ENCODE results near the gene ATP2C2. TPM values are rescaled to one million over a fixed set of nuclear protein-coding genes. Genes with fewer than 3 reads are reported as not detected.
"Not testable (repeated sequence)": the region's sequence is repeated elsewhere in the genome, so short reads cannot be mapped to it uniquely, and the experiment has no call there.

Gene ATP2C2
- total RNA-seq, 4 donors from 2014 or later, result 0.86 TPM; not detected in 3

- no peak overlapping the region for H3K27ac ChIP-seq (replicated peaks in 1 of 4)
- no peak overlapping the region for H3K4me3 ChIP-seq
- H3K27me3 ChIP-seq, result peaks cover 0 to 59% (median 0%) of the 10 kb centered on the region in 4 donors
- DNase-seq (ENCODE audit: extremely low spot score), result no peak
- H3K9me3 ChIP-seq, result no peaks in the 10 kb centered on the region
- intact Hi-C loops (cut with DNase I), result no loop called here
- H3K4me1 ChIP-seq, result no peaks in the 10 kb centered on the region
- WGBS, result 82% methylated on average over 7 of the region's 11 CpGs
- TF ChIP-seq CTCF (IDR thresholded peaks at IDR 0.05) (no peak), EP300 (IDR thresholded peaks at IDR 0.05) (no peak), POLR2AphosphoS5 (IDR thresholded peaks at IDR 0.05) (no peak), POLR2A (IDR thresholded peaks at IDR 0.05; ENCODE audit: low read depth) (no peak)
- no peaks in the 10 kb centered on the region for H3K36me3 ChIP-seq
Observed at GRCh38 chr16:84450176-84450865, 82.0 kb downstream of the ATP2C2 start.

GRCh38 chr16:84451010-84451676 lies 82.8 kb downstream of the ATP2C2 start:
- H3K9me3 ChIP-seq; H3K4me3 ChIP-seq; DNase-seq (ENCODE audit: extremely low spot score); H3K4me1 ChIP-seq; H3K27ac ChIP-seq (replicated peaks in 1 of 4); H3K36me3 ChIP-seq; intact Hi-C loops (cut with DNase I): not testable (repeated sequence)
- H3K27me3 ChIP-seq, result peaks cover 0 to 59% (median 0%) of the 10 kb centered on the region in 4 donors
- WGBS, result 93% methylated on average over 9 of the region's 9 CpGs

- intact Hi-C loops (cut with DNase I), result no loop called here
- WGBS, result 83% methylated on average over 17 of the region's 17 CpGs
- no peaks in the 10 kb centered on the region for H3K4me1 ChIP-seq
- no peak for DNase-seq (ENCODE audit: extremely low spot score)
- no peak for TF ChIP-seq POLR2A (IDR thresholded peaks at IDR 0.05; ENCODE audit: low read depth)
- TF ChIP-seq EP300 (IDR thresholded peaks at IDR 0.05), result no peak
- TF ChIP-seq POLR2AphosphoS5 (IDR thresholded peaks at IDR 0.05), result no peak
- TF ChIP-seq CTCF (IDR thresholded peaks at IDR 0.05), result no peak
- H3K4me3 ChIP-seq, result no peak overlapping the region
- H3K27me3 ChIP-seq, result peaks cover 0 to 57% (median 0%) of the 10 kb centered on the region in 4 donors
- no peaks in the 10 kb centered on the region for H3K9me3 ChIP-seq
- H3K27ac ChIP-seq (replicated peaks in 1 of 4), result no peak overlapping the region
- H3K36me3 ChIP-seq, result no peaks in the 10 kb centered on the region
Observed at GRCh38 chr16:84451781-84452180, 83.4 kb downstream of the ATP2C2 start.

GRCh38 chr16:84453061-84453752 lies 84.9 kb downstream of the ATP2C2 start:
- Histone ChIP-seq H3K4me1 (no peaks in the 10 kb centered on the region), H3K36me3 (no peaks in the 10 kb centered on the region), H3K4me3 (no peak overlapping the region), H3K9me3 (no peaks in the 10 kb centered on the region), H3K27ac (replicated peaks in 1 of 4) (no peak overlapping the region), H3K27me3 (peaks cover 0 to 48% (median 0%) of the 10 kb centered on the region in 4 donors)
- intact Hi-C loops (cut with DNase I), result no loop called here
- TF ChIP-seq CTCF (IDR thresholded peaks at IDR 0.05) (no peak), POLR2A (IDR thresholded peaks at IDR 0.05; ENCODE audit: low read depth) (no peak), EP300 (IDR thresholded peaks at IDR 0.05) (no peak)
- DNase-seq (ENCODE audit: extremely low spot score), result no peak
- 65% methylated on average over 31 of the region's 34 CpGs for WGBS

- Histone ChIP-seq H3K27me3 (peaks cover 0 to 34% (median 0%) of the 10 kb centered on the region in 4 donors), H3K4me3 (no peak overlapping the region), H3K9me3 (no peaks in the 10 kb centered on the region), H3K4me1 (no peaks in the 10 kb centered on the region), H3K36me3 (no peaks in the 10 kb centered on the region), H3K27ac (replicated peaks in 1 of 4) (no peak overlapping the region)
- 95% methylated on average over 10 of the region's 13 CpGs for WGBS
- DNase-seq (ENCODE audit: extremely low spot score), result no peak
- TF ChIP-seq EP300 (IDR thresholded peaks at IDR 0.05) (no peak), POLR2AphosphoS5 (IDR thresholded peaks at IDR 0.05) (no peak), POLR2A (IDR thresholded peaks at IDR 0.05; ENCODE audit: low read depth) (no peak), CTCF (IDR thresholded peaks at IDR 0.05) (no peak)
- intact Hi-C loops (cut with DNase I), result no loop called here
Observed at GRCh38 chr16:84454611-84455010, 86.3 kb downstream of the ATP2C2 start.
